Left ventricle myocardium inferior (tissue), 1 donor: ENCODE data around the gene GAS2L2. TPM values are rescaled to one million over a fixed set of nuclear protein-coding genes. Genes with fewer than 3 reads are reported as not detected.

Source experiments
- DNase-seq: peaks from one replicate; pipeline ENCODE4 v3.0.0-alpha.2; 2020
- H3K27ac ChIP-seq: fragments of 200-600 bp; replicated peaks from 2 replicates; pipeline ENCODE4 v1.8.0; 2021
- H3K27me3 ChIP-seq: fragments of 200-600 bp; 2 replicates; pipeline ENCODE4 v1.8.0; 2021; ENCODE audit warnings: low read depth
- H3K36me3 ChIP-seq: fragments of 200-600 bp; 2 replicates; pipeline ENCODE4 v1.8.0; 2021
- H3K4me1 ChIP-seq: fragments of 200-600 bp; 2 replicates; pipeline ENCODE4 v1.8.0; 2021
- H3K4me3 ChIP-seq: fragments of 200-600 bp; 2 replicates; pipeline ENCODE4 v1.8.0; 2021; ENCODE audit warnings: mild to moderate bottlenecking, moderate library complexity
- H3K9me3 ChIP-seq: fragments of 200-600 bp; replicated peaks from 2 replicates; pipeline ENCODE4 v1.8.0; 2021
- CTCF ChIP-seq: fragments of 200-600 bp; IDR thresholded peaks from 2 replicates; pipeline ENCODE4 v1.8.0; 2021; ENCODE audit warnings: antibody characterized with exemption, mild to moderate bottlenecking, borderline replicate concordance
- intact Hi-C: fragments of 100-400 bp; cut with micrococcal nuclease; formaldehyde crosslinking; loops from one replicate; pipeline ENCODE4 v1.11.0; 2022
- long read RNA-seq: library from polyadenylated mRNA; unstranded; transcript quantifications from one replicate; pipeline ENCODE4 v2.0.0, GENCODE V29; 2021
- total RNA-seq: library from RNA; stranded (reverse); fragmentation: NEBNext Ultra II Directional; extraction: Animal tissue kit (Norgen Biotek cat#: 25700); gene quantifications from one replicate; pipeline ENCODE4 v1.2.1, GENCODE V29; 2021
- donor health status: DM: no; HTN: yes; CAD: no; lungs with severe emphysema.

The GAS2L2 gene
- total RNA-seq: 0.08 TPM
- long read RNA-seq: 0 reads

GRCh38 chr17:35752945-35753764, at the start of gene GAS2L2:
TSS of gene GAS2L2 (minus strand) at chr17:35753239. CDS start at chr17:35752850, 389 bp downstream.
- no peak for TF ChIP-seq CTCF
- no peak within 1 kb of the TSS for H3K27ac ChIP-seq
- no peak within 1 kb of the TSS for H3K4me3 ChIP-seq
- H3K4me1 ChIP-seq: peaks cover 21% of the 10 kb centered on the region
- H3K9me3 ChIP-seq: no peaks in the 10 kb centered on the region
- DNase-seq: no peak
- H3K27me3 ChIP-seq: peaks cover 48% of the 10 kb centered on the region
- intact Hi-C loops: no loop called here
- H3K36me3 ChIP-seq: no peaks in the 10 kb centered on the region

- H3K27ac ChIP-seq: peak overlapping the region; percentile 47
These were observed 48.7 kb upstream of the GAS2L2 start for GRCh38 chr17:35801583-35802224.

DNA sequence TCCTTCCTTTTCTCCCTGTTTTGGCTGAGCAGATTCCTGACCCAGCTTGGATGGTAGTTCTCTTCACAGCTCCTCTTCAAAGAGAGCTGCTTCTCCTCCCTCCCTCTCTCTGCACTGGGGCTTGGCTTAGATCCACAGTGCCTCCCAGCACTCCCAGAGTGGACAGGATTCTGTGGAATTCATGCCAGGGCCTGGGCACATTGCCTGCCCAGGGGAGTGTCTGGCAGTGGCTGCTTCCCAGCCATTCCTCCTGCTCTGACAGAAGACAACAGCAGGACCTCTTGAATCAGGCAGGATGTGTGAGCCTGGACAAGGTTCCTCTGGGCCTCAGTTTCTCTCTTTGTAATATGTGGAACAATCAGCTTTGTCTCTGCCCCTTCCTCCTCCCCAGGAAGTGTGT, 46.9 kb upstream of the GAS2L2 start:
- no peak for TF ChIP-seq CTCF
- H3K27ac ChIP-seq: peak overlapping the region; percentile 51
- H3K4me1 ChIP-seq: peaks cover 53% of the 10 kb centered on the region
- H3K27me3 ChIP-seq: peaks cover 29% of the 10 kb centered on the region
- intact Hi-C loops: no loop called here
- no peaks in the 10 kb centered on the region for H3K36me3 ChIP-seq
- no peaks in the 10 kb centered on the region for H3K9me3 ChIP-seq
- H3K4me3 ChIP-seq: no peak overlapping the region
- DNase-seq: peak; percentile 79

More at GRCh38 chr17:35801583-35802224, 48.7 kb upstream of the GAS2L2 start:
- Histone ChIP-seq H3K4me3 (no peak overlapping the region), H3K9me3 (no peaks in the 10 kb centered on the region), H3K36me3 (no peaks in the 10 kb centered on the region), H3K27me3 (peaks cover 11% of the 10 kb centered on the region), H3K4me1 (peaks cover 40% of the 10 kb centered on the region)
- intact Hi-C loops: no loop called here
- DNase-seq: peak; percentile 82
- TF ChIP-seq CTCF: no peak

GRCh38 chr17:35797918-35798317, 44.9 kb upstream of the GAS2L2 start:
- Histone ChIP-seq H3K27ac (no peak overlapping the region), H3K36me3 (no peaks in the 10 kb centered on the region), H3K9me3 (no peaks in the 10 kb centered on the region), H3K4me3 (no peak overlapping the region), H3K27me3 (peaks cover 47% of the 10 kb centered on the region), H3K4me1 (peaks cover 51% of the 10 kb centered on the region)
- TF ChIP-seq CTCF: no peak
- DNase-seq: no peak
- intact Hi-C loops: no loop called here

- Histone ChIP-seq H3K4me3 (no peak overlapping the region), H3K27me3 (peaks cover 47% of the 10 kb centered on the region), H3K4me1 (peaks cover 50% of the 10 kb centered on the region), H3K27ac (no peak overlapping the region), H3K36me3 (no peaks in the 10 kb centered on the region), H3K9me3 (no peaks in the 10 kb centered on the region)
- DNase-seq: no peak
- no peak for TF ChIP-seq CTCF
- intact Hi-C loops: no loop called here
These were observed 44.3 kb upstream of the GAS2L2 start for GRCh38 chr17:35797370-35797769.
